Liver (tissue), 3 donors: ENCODE data around the gene SIRT2.

Source experiments
- FOXA1 ChIP-seq: IDR thresholded peaks from 2 replicates; pipeline ENCODE4 v1.6.1; 2016; ENCODE audit warnings: antibody characterized with exemption
- JUND ChIP-seq, 2 donors: IDR thresholded peaks; 2 replicates each; pipeline ENCODE4 v1.6.1; 2016; ENCODE audit warnings: antibody characterized with exemption in 2 of 2
- RAD21 ChIP-seq, 2 donors: IDR thresholded peaks; 2 replicates each; pipeline ENCODE4 v1.6.1; 2016; ENCODE audit warnings: antibody characterized with exemption in 2 of 2, mild to moderate bottlenecking in 2 of 2
- SP1 ChIP-seq: IDR thresholded peaks from 2 replicates; pipeline ENCODE4 v1.6.1; 2018; ENCODE audit warnings: antibody characterized with exemption, mild to moderate bottlenecking
- TAF1 ChIP-seq: conservative IDR thresholded peaks from 2 replicates; pipeline ENCODE4 v1.6.1; 2016; ENCODE audit warnings: antibody characterized with exemption, mild to moderate bottlenecking
- TF ChIP-seq, protein P1 (sequence below): fragments of 150-350 bp; IDR thresholded peaks from 2 replicates; pipeline ENCODE4 v1.5.1; 2017; ENCODE audit warnings: improper control_type of control experiment, low read depth, low read length; ENCODE audit not compliant: missing input control
- TF ChIP-seq, protein P2 (sequence below): IDR thresholded peaks from 2 replicates; pipeline ENCODE4 v1.6.1; 2016; ENCODE audit warnings: antibody characterized with exemption, mild to moderate bottlenecking
- donor health status: healthy.
- donor health status: healthy.

DNA sequence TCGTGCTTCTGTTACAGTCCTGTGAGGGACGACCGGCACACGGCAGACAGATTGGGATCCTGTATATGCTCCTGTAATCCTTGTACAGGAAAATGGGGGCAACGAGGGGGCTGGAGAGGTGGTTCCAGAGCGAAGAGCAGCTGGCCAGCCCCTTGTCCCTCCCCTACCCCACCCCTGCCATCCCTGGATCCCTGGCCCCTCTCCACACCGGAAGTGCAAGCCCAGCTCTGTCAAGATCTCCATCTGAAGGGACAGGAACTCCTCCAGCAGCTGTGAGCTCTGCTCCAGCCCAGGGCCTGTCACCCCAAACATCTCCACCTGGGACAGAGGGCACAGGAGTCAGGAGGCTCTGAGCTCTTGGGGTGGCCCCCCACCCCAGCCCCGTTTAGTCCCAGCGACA lies 18.1 kb upstream of the SIRT2 start:
- TF ChIP-seq, protein P1, sequence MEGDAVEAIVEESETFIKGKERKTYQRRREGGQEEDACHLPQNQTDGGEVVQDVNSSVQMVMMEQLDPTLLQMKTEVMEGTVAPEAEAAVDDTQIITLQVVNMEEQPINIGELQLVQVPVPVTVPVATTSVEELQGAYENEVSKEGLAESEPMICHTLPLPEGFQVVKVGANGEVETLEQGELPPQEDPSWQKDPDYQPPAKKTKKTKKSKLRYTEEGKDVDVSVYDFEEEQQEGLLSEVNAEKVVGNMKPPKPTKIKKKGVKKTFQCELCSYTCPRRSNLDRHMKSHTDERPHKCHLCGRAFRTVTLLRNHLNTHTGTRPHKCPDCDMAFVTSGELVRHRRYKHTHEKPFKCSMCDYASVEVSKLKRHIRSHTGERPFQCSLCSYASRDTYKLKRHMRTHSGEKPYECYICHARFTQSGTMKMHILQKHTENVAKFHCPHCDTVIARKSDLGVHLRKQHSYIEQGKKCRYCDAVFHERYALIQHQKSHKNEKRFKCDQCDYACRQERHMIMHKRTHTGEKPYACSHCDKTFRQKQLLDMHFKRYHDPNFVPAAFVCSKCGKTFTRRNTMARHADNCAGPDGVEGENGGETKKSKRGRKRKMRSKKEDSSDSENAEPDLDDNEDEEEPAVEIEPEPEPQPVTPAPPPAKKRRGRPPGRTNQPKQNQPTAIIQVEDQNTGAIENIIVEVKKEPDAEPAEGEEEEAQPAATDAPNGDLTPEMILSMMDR: no peak
- TF ChIP-seq, protein P2, sequence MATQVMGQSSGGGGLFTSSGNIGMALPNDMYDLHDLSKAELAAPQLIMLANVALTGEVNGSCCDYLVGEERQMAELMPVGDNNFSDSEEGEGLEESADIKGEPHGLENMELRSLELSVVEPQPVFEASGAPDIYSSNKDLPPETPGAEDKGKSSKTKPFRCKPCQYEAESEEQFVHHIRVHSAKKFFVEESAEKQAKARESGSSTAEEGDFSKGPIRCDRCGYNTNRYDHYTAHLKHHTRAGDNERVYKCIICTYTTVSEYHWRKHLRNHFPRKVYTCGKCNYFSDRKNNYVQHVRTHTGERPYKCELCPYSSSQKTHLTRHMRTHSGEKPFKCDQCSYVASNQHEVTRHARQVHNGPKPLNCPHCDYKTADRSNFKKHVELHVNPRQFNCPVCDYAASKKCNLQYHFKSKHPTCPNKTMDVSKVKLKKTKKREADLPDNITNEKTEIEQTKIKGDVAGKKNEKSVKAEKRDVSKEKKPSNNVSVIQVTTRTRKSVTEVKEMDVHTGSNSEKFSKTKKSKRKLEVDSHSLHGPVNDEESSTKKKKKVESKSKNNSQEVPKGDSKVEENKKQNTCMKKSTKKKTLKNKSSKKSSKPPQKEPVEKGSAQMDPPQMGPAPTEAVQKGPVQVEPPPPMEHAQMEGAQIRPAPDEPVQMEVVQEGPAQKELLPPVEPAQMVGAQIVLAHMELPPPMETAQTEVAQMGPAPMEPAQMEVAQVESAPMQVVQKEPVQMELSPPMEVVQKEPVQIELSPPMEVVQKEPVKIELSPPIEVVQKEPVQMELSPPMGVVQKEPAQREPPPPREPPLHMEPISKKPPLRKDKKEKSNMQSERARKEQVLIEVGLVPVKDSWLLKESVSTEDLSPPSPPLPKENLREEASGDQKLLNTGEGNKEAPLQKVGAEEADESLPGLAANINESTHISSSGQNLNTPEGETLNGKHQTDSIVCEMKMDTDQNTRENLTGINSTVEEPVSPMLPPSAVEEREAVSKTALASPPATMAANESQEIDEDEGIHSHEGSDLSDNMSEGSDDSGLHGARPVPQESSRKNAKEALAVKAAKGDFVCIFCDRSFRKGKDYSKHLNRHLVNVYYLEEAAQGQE: no peak
- TF ChIP-seq FOXA1: no peak
- TF ChIP-seq RAD21 (IDR thresholded peaks at IDR 0.05): no peak
- TF ChIP-seq TAF1: no peak
- no peak for TF ChIP-seq JUND (IDR thresholded peaks at IDR 0.05)
- no peak for TF ChIP-seq SP1
